ENCODE results near the gene DUS3L. TPM values are rescaled to one million over a fixed set of nuclear protein-coding genes. Genes with fewer than 3 reads are reported as not detected.

The DUS3L gene
- total RNA-seq, 4 donors from 2014 or later = 36.0 to 107 (median 67.4) TPM

GRCh38 chr19:5817218-5817617 is 26.3 kb upstream of the DUS3L start:
- intact Hi-C loops (cut with DNase I; ENCODE audit: low total_unique reads) = no loop called here
- WGBS, 2 donors = 88 to 89% methylated on average over 2 of the region's 2 CpGs
- no peak overlapping the region for H3K4me3 ChIP-seq (ENCODE audit: low read depth, poor library complexity, severe bottlenecking)
- DNase-seq (ENCODE audit: low spot score in 2 of 2) = no peak
- TF ChIP-seq POLR2A (IDR thresholded peaks at IDR 0.05) (no peak), CTCF (IDR thresholded peaks at IDR 0.05) (no peak)

- no peak for TF ChIP-seq POLR2A (IDR thresholded peaks at IDR 0.05)
- no peak for TF ChIP-seq CTCF (IDR thresholded peaks at IDR 0.05)
- H3K4me3 ChIP-seq (ENCODE audit: low read depth, poor library complexity, severe bottlenecking) = no peak overlapping the region
- WGBS, 2 donors = 39 to 53% methylated on average over 11 of the region's 11 CpGs
- intact Hi-C loops (cut with DNase I; ENCODE audit: low total_unique reads) = no loop called here
- no peak for DNase-seq (ENCODE audit: low spot score in 2 of 2)
Measured at GRCh38 chr19:5814852-5815246, 23.9 kb upstream of the DUS3L start.

GRCh38 chr19:5814123-5814851 is 23.3 kb upstream of the DUS3L start:
- no peak overlapping the region for H3K4me3 ChIP-seq (ENCODE audit: low read depth, poor library complexity, severe bottlenecking)
- no peak for DNase-seq (ENCODE audit: low spot score in 2 of 2)
- WGBS, 2 donors = 56% methylated on average over 9 of the region's 9 CpGs
- intact Hi-C loops (cut with DNase I; ENCODE audit: low total_unique reads) = no loop called here
- TF ChIP-seq POLR2A (IDR thresholded peaks at IDR 0.05) = no peak

GRCh38 chr19:5811117-5811516 is 20.2 kb upstream of the DUS3L start:
- WGBS, 2 donors = 95% methylated on average over 4 of the region's 4 CpGs
- TF ChIP-seq CTCF (IDR thresholded peaks at IDR 0.05) (no peak), POLR2A (IDR thresholded peaks at IDR 0.05) (no peak)
- no peak overlapping the region for H3K4me3 ChIP-seq (ENCODE audit: low read depth, poor library complexity, severe bottlenecking)
- no peak for DNase-seq (ENCODE audit: low spot score in 2 of 2)
- intact Hi-C loops (cut with DNase I; ENCODE audit: low total_unique reads) = no loop called here

- TF ChIP-seq CTCF (IDR thresholded peaks at IDR 0.05) (no peak), POLR2A (IDR thresholded peaks at IDR 0.05) (no peak)
- no peak for DNase-seq (ENCODE audit: low spot score in 2 of 2)
- WGBS, 2 donors = 64% methylated on average over 10 of the region's 10 CpGs
- intact Hi-C loops (cut with DNase I; ENCODE audit: low total_unique reads) = loop anchor here (10.0 kb wide), 1 partner anchor 215 kb away; no protein-coding TSS in a partner anchor
- no peak overlapping the region for H3K4me3 ChIP-seq (ENCODE audit: low read depth, poor library complexity, severe bottlenecking)
Measured at GRCh38 chr19:5809469-5809868, 18.5 kb upstream of the DUS3L start.

GRCh38 chr19:5809053-5809452 is 18.1 kb upstream of the DUS3L start:
- intact Hi-C loops (cut with DNase I; ENCODE audit: low total_unique reads) = loop anchor here (10.0 kb wide), 1 partner anchor 216 kb away; no protein-coding TSS in a partner anchor
- DNase-seq (ENCODE audit: low spot score in 2 of 2) = no peak
- 83 to 86% methylated on average over 9 of the region's 9 CpGs for WGBS, 2 donors
- no peak overlapping the region for H3K4me3 ChIP-seq (ENCODE audit: low read depth, poor library complexity, severe bottlenecking)
- TF ChIP-seq CTCF (IDR thresholded peaks at IDR 0.05) (no peak), POLR2A (IDR thresholded peaks at IDR 0.05) (no peak)
